NCI-H2081 treated with DMSO at 0.1 percent for 48 hours (cell line): Measurements from ENCODE around the gene BARHL2.

Source experiments
- DNase-seq: peaks from one replicate; lab custom pipeline; 2025; lab: John Stamatoyannopoulos, UW

BARHL2 gene

DNA sequence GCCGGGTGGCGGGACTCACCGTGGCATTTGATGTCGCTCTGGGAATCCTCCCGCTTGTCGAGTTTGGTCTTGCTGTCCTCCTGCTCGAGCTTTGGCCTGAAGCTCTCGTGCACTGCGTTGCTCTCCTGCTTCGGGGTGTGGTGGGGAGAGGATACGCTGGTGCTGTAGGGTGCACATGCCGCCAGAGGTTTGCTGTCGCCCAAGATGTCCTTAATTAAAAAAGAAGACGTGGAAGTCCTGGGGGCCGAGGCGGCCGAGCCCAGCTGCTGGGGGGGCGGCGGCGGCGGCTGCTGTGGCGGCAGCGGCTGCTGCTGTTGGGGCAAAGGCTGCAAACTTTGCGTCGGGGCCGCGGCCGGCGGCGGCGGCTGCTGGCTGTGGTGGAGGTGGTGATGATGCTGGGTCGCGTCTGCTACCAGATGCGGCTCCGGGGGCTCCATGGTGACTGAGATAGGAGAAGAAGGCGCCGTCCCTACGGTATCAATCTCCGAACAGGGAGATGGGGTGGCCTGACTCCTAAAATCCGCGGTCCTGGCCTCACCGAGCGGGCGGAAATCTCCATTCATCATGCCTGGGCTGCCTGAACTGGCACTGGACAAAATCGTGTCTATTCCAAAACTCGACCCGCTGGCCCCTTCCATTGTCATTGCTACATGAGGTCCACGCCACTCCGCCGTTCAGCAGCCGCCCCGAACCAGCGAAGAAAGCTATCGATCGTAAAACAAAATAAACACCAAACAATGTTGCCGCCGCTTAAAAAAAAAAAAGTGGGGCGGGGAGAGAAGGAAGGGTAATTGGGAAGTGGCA is at the start of gene BARHL2:
Gene BARHL2 (minus strand): TSS at position 751 of the 804 bp plus-strand sequence. CDS start 107 bp downstream, at position 644.
- no peak for DNase-seq

DNA sequence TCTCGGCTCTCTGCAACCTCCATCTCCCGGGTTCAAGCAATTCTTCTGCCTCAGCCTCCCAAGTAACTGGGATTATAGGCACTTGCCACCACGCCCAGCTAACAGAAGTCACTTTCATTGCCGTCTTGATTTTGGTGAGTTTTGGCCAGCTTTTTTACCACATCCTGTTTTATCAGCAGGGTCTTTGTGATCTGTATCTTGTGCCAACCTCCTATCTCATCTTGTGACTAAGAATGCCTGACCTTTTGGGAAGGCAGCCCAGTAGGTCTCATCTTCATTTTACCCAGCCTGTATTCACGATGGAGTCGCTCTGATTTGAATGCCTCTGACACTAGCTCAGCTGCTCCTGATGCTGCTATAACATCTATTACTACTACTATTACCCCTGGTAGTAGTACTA is 46.8 kb upstream of the BARHL2 start:
- no peak for DNase-seq

DNA sequence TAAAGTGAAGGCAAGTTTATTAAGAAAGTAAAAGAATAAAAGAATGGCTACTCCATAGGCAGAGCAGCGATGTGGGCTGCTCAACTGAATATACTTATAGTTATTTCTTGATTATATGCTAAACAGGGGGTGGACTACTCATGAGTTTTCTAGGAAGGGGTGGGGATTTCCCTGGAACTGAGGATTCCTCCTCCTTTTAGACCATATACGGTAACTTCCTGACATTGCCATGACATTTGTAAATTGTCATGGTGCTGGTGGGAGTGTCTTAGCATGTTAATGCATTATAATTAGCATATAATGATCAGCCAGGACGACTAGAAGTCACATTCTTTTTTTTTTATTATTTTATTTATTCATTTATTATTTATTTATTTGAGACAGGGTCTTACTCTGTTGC is 46.4 kb upstream of the BARHL2 start:
- DNase-seq = no peak

DNA sequence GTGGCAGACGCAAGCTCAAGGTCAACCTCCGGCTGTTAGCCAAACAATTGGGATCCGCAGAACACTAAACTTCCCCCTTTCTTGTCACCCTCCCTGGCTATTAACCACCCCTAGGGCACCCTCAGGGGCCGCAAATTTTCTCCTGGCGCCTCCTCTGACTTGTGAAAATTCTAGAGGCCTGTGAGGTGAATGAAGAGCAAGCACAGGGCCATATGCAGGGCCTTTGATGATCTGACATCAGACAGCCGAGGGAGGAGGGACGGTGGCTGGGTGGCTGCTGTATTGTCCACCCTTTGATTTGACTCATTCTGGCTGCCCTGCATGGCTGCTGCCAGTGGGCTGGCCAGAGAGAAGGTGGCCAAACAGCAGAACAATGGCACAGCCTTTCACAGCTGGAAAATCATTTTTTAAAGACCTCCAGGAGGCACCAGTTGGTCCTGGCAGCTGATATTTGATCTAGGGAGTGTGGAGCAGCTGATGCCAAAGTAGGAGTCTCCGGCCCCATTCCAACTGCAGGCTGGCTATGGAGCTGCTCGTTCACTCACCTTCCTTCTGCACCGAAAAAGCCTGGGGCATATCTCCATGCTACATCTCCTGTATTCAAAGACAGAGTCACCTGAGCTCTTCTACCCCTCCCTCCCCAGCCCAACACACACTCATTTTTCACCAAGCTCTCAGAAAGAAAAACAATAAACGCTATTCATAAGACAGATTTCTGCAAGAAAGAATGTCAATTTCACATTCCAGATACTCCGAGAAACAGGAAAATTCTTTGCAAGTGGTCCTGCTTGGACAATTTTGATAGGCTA is 44.9 kb upstream of the BARHL2 start:
- peak; percentile 71 for DNase-seq

DNA sequence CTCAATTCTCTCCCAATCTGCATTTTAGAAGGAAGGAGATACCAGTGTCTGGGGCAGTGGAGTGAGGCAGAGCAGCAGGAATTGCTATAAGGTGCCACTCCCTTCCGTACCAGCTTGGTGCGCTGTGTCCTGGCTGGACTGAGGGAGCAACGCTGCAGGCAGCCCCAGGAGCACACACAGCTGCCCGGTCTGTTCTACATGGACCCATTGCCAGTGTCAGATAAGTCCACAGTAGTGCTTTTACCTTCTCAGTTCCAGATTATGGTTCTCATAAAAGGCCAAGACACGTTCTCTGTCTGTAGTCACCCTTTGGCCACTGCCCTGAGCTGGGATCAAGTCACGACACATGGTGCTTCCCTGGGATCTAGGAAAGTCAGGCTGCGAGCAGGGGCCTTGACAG is 44.1 kb upstream of the BARHL2 start:
- no peak for DNase-seq

DNA sequence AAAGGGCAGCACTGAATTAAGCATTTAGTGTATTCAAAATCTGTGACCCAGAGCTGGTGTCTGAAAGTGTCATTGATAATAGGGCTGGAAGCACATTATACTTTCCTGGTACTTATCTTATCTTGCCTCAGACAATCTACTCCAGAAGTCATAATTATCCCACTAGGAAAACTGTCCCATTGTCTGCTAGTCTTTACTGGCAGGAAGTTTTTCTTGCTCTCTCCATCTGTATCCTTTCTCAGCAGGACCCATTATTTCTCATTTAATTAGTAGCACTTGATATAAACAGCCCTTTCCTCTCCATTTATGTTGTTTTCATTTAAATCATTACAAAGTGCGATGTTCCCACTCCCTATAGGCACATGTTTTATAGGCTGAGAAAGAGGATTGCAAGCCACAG is 36.5 kb upstream of the BARHL2 start:
- no peak for DNase-seq

DNA sequence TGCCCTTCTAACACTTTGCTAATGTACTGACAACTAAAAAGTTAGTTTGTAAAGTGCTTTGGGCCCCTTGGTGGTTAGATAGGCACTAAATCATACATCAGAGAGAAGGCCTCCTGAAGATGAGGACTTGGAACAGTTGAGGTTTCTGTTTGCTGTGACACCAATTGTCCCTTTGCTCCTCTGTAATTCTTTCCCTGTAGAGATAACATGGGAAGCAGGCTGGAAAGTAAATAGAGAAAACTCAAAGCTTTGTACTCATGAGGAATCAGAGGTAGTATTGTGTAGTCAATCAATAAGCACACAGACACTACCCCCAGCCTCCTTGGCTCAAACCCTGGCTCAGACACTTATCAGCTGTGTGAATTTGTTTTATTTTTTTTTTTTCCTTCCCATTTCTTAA is 31.6 kb upstream of the BARHL2 start:
- no peak for DNase-seq

DNA sequence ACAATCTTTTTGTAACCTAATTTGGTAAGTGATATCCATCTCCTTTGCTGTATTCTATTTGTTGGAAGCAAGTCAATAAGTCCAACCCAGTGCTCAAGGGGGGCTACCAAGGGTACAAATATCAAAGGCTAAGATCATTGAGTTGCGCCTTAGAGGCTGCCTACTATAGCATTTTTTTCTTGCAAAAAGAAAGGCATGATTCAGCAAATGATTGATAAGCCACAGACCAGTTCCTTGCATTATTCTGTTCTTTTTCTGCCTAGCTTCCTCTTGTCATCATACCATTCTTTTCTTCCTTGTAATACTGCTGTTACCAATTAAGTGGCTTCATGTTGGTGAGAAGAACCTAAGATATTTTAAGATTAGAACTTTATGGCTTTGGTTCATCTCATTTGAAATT is 29.8 kb upstream of the BARHL2 start:
- DNase-seq = no peak

DNA sequence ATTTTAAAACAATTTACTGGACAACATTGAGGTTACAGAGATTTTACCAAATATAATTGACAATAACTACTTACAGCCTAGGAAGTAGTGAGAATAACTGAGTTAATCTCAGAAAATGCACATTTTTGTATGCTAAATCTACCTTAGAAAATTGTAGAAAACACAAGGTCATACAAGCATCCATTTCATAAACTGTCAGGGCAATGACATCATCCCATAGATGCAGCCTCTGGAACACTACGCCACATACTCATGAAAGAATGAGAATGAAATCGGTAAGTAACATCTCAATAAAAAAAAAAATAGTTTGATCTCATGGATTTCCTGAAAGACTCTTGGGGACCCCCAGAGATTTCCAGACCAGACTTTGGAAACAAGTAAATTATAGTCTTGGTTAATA is 28.9 kb upstream of the BARHL2 start:
- no peak for DNase-seq

DNA sequence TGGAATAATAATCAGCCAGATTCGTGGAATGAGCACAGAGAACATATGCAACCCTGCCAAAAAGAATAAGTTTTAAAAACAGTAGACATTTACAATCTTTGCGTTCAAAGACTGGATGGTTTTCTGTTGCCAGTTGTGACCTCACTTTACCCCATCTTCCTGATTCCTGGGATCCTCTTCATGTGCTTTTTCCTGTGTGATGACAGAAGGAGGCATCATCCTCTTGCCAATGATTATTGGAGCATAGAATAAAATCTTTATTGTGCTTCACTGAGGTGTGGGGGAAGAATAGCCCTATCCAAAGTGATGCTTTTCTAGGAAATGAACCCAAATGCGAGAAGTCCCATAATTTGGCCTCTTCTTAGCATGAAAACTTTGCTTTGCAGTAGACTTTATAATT is 15.0 kb upstream of the BARHL2 start:
- DNase-seq = no peak

DNA sequence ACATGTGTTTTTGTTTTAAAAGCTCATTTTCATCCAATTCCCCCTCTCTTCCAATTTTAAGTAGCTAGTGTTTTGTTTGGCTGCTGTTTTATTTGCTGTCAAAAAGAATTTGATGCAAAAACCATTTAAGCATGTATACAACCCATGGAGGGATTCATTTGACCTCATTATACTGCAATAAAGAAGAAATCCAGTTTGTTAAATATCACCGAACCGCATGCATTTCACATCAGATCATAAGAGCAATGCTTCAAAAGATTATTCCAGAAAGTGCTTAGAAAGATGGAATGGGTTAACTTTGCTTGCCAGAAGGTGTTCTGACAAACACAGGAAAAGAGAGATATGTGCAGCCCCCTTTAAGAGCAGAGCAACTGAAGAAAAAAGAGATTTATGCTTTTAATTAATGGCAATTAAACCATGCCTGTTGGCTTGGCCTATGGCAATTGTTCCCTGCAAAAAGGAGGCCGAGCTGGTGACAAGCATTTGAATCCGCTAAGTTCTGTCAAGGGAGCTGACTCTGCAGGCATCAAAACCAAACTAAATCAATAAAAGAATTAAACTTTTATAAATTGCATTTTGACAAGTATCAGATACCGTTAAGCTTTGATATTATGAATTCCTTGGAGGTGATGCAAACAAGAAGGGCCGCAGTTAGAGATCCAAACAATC is 14.4 kb upstream of the BARHL2 start:
- DNase-seq = no peak

DNA sequence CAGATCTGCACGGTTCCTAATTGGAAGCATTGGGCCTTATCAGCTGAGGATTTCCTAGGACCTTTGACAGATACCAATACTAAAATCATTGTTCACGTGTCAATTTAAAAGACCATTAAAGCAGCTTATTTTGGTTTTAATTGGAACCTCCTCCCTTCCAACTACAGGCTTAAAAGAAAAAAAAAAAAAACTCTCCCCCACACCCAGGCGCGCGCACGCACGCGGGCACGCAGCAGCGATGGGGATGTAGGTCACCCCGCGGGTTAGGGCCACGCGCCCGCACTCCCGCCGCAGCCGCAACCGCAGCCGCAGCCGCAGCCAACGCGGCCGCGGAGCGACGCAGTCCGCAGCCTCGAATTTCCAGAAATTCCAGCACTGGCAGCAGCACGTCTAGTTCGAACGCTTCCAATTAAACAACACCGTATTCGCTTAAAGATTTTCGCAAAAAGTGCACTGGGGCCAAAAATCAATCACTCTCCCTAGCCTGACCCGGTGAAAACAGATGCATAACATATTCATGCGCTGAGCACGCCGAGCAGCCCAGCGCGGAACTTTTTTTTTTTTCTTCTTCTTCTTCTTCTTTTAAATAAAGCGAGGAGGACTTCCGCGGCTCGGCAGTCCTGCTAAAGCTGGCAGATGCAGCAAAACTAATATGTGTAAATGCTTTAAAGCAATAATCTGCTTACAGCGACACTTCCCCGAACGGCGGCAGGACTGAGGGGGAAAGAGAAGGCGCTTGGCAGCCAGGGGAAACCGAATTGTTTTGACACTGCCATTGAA is 13.3 kb upstream of the BARHL2 start:
- no peak for DNase-seq

DNA sequence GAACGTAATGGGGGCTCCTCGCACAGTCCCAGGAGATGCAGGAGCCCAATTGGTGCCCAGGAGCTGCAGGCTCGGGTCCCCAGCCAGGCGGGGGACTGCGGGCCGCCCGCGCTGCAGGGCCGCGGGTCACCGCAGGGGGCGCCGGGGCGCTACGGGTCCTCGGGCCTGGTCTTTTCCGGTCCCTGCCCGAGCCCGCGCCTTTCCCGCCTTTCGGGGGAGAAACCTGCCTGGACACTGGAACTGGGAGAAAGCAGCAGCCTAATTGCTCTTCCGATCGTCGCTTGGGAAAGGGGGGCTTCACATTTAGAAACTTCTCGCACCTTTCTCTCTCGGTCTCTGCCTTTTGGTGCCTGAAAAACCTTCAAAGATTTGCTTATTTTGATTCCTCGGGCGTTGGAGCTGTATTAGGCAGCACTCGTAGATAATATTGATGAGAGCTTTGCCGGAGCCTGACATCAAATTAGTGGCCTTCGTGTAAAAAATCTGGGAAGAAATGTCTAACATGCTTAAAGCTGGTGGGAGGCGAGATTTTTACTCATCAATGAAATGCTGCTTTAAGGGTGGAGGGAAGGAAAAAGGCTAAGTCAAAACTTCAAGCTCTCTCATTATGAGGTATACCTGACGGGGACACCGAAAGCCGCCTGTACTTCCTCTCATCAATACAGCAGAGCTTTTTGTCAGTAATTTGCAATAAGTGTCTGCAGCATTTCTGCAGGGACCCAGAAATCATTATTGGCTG is 12.6 kb upstream of the BARHL2 start:
- DNase-seq = no peak

DNA sequence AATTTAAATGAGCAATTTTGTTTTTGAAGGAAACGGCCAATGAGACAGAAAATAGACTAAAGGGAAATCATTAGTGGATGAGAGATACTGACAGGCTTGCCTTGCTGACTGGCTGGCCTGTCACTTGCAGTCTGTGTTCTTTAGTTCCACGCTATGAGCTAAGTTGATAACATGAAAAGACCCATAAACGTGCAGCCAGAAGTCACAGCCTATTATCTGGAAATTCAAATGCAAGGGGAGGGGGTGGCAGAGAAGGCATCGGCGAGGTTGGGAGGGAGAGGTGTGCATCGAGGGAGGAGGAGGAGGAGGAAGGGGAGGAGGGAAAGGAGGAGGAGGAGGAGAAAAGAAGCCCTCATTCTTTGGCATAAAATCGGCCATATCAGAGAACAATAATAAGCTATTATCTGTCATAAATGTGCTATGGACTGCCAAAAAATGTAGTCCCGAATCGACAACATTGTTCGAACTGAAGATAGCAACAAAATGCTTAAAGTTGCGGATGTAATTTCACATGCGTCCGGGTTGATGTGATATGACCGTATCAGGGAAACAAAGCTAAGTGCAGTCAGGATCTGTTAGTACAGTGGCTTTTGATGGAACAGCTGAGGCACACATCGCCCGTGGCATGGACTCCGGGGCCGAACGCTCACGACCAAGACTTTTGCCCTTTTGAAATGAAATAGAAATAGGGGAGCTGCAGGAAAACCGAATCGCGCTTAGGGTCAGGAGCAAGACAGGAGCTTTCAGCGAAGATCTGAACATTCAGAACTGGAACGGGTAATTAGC is 11.6 kb upstream of the BARHL2 start:
- DNase-seq = no peak

DNA sequence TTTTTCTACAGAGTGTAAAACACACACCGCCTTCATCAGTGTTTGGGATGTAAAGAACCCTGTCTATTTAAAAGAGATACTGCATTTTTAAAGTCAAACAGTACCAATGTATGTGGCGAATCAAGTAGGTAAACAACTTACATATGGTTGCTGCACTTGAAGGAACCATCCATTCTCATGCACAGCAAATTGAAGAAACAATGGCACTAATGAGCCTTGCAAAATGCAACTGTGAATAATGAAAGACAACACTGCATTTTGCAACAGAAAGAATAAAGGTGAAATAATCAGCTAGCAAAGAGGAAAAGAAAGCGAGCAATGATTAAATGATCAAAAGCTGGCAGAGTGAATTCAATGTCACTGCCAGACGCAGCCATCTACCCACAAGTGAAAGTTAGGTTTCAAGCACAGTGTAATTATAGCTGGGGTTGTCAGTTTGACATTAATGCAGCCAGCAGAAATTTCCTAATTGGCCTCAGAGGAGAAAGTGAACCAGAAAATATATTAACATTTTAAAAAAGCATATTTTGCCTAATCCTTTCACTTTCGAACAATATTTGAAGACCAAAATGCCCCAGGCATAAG is 10.9 kb upstream of the BARHL2 start:
- no peak for DNase-seq

DNA sequence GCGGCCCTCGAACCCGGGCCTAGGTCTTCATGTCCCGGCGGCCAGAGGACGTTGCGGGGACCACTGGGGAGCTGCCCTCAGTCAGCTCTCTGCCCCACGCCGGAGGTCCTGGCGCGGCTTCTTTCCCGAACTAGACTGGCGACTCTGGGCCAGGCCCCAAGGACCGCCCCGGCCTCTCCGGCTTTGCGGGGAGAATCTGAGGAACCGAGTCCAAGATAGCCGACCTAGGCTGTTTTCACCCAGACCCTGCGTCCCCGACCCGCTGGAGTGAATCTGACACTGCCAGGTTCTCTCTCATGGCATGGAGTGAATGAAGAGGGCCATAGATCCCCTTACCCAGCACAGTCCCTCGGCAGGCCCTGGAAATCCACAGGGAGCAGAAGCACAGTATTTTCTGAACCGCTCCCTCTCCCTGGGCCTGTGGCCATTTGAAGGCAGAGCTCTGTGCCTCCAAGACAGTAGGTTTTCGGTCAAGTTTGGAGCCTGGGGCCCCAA is 9.9 kb upstream of the BARHL2 start:
- DNase-seq = no peak

DNA sequence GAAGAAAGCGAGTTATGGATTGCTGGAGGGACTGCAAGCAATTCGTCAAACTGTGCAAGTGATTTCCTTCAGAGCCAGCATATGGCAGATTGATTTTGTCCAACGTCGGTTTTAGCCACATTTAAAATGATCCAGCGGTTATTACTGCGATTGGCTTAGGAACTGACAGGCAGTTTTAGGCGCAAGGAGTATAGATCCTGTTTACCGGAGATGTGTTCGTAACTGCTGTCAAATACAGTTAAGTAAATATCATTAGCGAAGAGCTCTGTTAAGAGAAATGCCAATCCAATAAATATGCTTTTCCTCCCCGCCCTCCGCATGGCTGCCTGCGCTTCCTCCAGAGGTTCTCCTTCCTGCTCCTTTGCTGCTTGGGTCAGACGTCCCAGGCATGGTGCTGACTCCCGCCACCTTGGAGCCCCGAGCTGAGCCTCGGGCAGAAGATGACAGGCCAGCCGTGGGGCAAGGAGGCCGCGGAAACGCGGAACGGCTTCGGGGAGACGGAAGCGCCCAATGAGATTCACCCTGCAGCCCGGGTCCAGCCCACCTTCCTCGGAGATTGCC is 9.4 kb upstream of the BARHL2 start:
- no peak for DNase-seq

DNA sequence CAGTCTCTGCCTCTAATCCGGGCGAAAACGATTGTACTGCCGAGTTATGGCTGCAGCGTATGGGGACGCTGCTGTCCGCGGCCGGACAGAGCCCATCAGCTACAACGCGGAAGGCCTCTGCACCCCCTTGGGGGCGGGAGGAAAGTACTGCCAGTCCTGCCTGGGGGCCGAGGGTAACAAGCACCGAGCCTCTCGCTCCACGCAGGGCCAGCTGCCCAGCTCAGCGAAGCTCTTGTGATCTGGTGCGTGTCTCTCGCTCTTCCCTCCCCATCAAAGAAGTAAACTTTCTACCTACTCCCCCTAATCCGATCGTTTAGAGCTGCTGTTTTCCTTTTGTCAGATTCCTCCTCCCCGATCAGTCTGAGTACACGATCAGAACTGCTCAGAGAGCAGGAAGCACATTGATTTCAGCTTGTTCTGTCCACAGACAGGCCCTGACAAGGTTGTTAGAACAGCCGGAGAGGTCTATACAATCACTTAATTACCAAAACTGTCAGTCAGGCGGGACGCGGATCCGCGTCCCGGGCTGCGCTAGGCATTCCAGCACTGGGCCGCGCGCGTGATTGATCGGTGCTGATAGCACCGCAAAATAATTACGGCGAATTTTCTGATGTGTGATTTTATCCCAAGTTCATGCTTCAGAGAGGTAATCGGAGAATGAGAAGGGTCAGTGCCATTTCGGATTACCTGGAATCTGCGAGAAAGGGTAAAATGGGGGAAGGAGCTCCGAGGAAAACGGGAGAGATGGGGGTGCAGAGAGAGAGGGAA is 8.7 kb upstream of the BARHL2 start:
- DNase-seq = no peak
